WTC11 (cell line): Measurements from ENCODE around the gene PRRC2A. TPM values are rescaled to one million over a fixed set of nuclear protein-coding genes. Genes with fewer than 3 reads are reported as not detected.

ENCODE experiments used
- ATAC-seq: fragments of 200-7000 bp; cut with Tn5 transposase; 2 replicates; pipeline ENCODE4 v1.10.0; 2021; ENCODE audit warnings: mild to moderate bottlenecking, moderate library complexity
- CTCF ChIA-PET: fragments of 300-600 bp; sonication (Branson Sonifier 250); formaldehyde crosslinking; loops from one replicate; lab custom pipeline; 2021; ENCODE audit warnings: antibody characterized with exemption; lab: Charles Lee
- POLR2A ChIA-PET: fragments of 350-600 bp; sonication (Branson Sonifier 250); formaldehyde crosslinking; loops from one replicate; lab custom pipeline; 2021; ENCODE audit warnings: antibody characterized with exemption; lab: Charles Lee
- DNase-seq: peaks from one replicate; pipeline ENCODE4 v3.0.0; 2021; ENCODE audit warnings: low spot score
- H3K27ac Mint-ChIP-seq: 2 replicates; pipeline ENCODE4 v1.8.0; 2021; ENCODE audit warnings: mixed read lengths
- H3K27me3 Mint-ChIP-seq: 2 replicates; pipeline ENCODE4 v1.8.0; 2021; ENCODE audit warnings: low read depth, mild to moderate bottlenecking, moderate library complexity, mixed read lengths
- H3K36me3 Mint-ChIP-seq: 2 replicates; pipeline ENCODE4 v1.8.0; 2021; ENCODE audit warnings: mixed read lengths
- H3K4me1 Mint-ChIP-seq: 2 replicates; pipeline ENCODE4 v1.8.0; 2022; ENCODE audit warnings: mixed read lengths
- H3K4me3 Mint-ChIP-seq: 2 replicates; pipeline ENCODE4 v1.8.0; 2021; ENCODE audit warnings: mild to moderate bottlenecking, moderate library complexity, mixed read lengths
- H3K9me3 Mint-ChIP-seq: 2 replicates; pipeline ENCODE4 v1.8.0; 2021; ENCODE audit warnings: mixed read lengths
- CBFB ChIP-seq: sonication (generic); formaldehyde crosslinking; IDR thresholded peaks from 2 replicates; pipeline ENCODE4 v1.8.1; 2022; ENCODE audit warnings: mild to moderate bottlenecking, low read depth, missing genetic modification reagents
- CTCF ChIP-seq: fragments of 200-600 bp; IDR thresholded peaks from 2 replicates; pipeline ENCODE4 v1.8.0; 2022; ENCODE audit warnings: antibody characterized with exemption
- E2F4 ChIP-seq: sonication (generic); formaldehyde crosslinking; IDR thresholded peaks from 2 replicates; pipeline ENCODE4 v1.8.1; 2022; ENCODE audit warnings: low read depth, mild to moderate bottlenecking, moderate library complexity, missing genetic modification reagents, borderline replicate concordance
- EMX1 ChIP-seq: fragments of 250-450 bp; sonication (Bioruptor Pico); IDR thresholded peaks from 2 replicates; pipeline ENCODE4 v1.8.0; 2021; ENCODE audit warnings: mild to moderate bottlenecking
- FOXP1 ChIP-seq: sonication (generic); formaldehyde crosslinking; IDR thresholded peaks from 2 replicates; pipeline ENCODE4 v1.8.0; 2022; ENCODE audit warnings: missing genetic modification reagents, mild to moderate bottlenecking, moderate library complexity, borderline replicate concordance
- GRHL2 ChIP-seq: fragments of 250-450 bp; sonication (Bioruptor Pico); IDR thresholded peaks from 2 replicates; pipeline ENCODE4 v1.8.0; 2022; ENCODE audit warnings: mild to moderate bottlenecking, moderate library complexity; ENCODE audit not compliant: insufficient replicate concordance, severe bottlenecking
- MXD4 ChIP-seq: fragments of 250-450 bp; sonication (Bioruptor Pico); IDR thresholded peaks from 2 replicates; pipeline ENCODE4 v1.8.0; 2021; ENCODE audit warnings: mild to moderate bottlenecking, moderate library complexity, borderline replicate concordance
- OVOL2 ChIP-seq: fragments of 250-450 bp; sonication (Bioruptor Pico); IDR thresholded peaks from 2 replicates; pipeline ENCODE4 v1.9.0; 2021; ENCODE audit warnings: mild to moderate bottlenecking, borderline replicate concordance
- PREB ChIP-seq: sonication (generic); formaldehyde crosslinking; IDR thresholded peaks from 2 replicates; pipeline ENCODE4 v1.8.1; 2022; ENCODE audit warnings: mild to moderate bottlenecking, missing genetic modification reagents, moderate library complexity, borderline replicate concordance
- PRRX2 ChIP-seq: fragments of 250-450 bp; sonication (Bioruptor Pico); IDR thresholded peaks from 2 replicates; pipeline ENCODE4 v1.8.0; 2021; ENCODE audit warnings: mild to moderate bottlenecking
- SMAD3 ChIP-seq: sonication (generic); formaldehyde crosslinking; IDR thresholded peaks from 2 replicates; pipeline ENCODE4 v1.8.0; 2022; ENCODE audit warnings: missing genetic modification reagents, mild to moderate bottlenecking, borderline replicate concordance
- STAT6 ChIP-seq: sonication (generic); formaldehyde crosslinking; conservative IDR thresholded peaks from 2 replicates; pipeline ENCODE4 v1.8.1; 2023; ENCODE audit warnings: mild to moderate bottlenecking, low read depth, missing genetic modification reagents, moderate library complexity
- TEAD1 ChIP-seq: sonication (generic); formaldehyde crosslinking; IDR thresholded peaks from 2 replicates; pipeline ENCODE4 v1.8.0; 2022; ENCODE audit warnings: mild to moderate bottlenecking, missing genetic modification reagents
- ZNF281 ChIP-seq: sonication (generic); formaldehyde crosslinking; IDR thresholded peaks from 2 replicates; pipeline ENCODE4 v1.8.0; 2023; ENCODE audit warnings: mild to moderate bottlenecking, missing genetic modification reagents
- ZNF396 ChIP-seq: fragments of 250-450 bp; sonication (Bioruptor Pico); IDR thresholded peaks from 2 replicates; pipeline ENCODE4 v1.8.0; 2021; ENCODE audit warnings: mild to moderate bottlenecking, moderate library complexity, borderline replicate concordance
- total RNA-seq: library from RNA; stranded (reverse); gene quantifications from 3 replicates; pipeline ENCODE4 v1.2.3, GENCODE V29; 2021
- TF ChIP-seq, protein P1 (sequence below): sonication (generic); formaldehyde crosslinking; IDR thresholded peaks from 2 replicates; pipeline ENCODE4 v1.8.1; 2023; ENCODE audit warnings: mild to moderate bottlenecking, missing genetic modification reagents
- TF ChIP-seq, protein P2 (sequence below): sonication (generic); formaldehyde crosslinking; IDR thresholded peaks from 2 replicates; pipeline ENCODE4 v1.8.0; 2023; ENCODE audit warnings: missing genetic modification reagents, mild to moderate bottlenecking, borderline replicate concordance

The PRRC2A gene
- total RNA-seq, 1 experiment from 2014 or later: 372 TPM

DNA sequence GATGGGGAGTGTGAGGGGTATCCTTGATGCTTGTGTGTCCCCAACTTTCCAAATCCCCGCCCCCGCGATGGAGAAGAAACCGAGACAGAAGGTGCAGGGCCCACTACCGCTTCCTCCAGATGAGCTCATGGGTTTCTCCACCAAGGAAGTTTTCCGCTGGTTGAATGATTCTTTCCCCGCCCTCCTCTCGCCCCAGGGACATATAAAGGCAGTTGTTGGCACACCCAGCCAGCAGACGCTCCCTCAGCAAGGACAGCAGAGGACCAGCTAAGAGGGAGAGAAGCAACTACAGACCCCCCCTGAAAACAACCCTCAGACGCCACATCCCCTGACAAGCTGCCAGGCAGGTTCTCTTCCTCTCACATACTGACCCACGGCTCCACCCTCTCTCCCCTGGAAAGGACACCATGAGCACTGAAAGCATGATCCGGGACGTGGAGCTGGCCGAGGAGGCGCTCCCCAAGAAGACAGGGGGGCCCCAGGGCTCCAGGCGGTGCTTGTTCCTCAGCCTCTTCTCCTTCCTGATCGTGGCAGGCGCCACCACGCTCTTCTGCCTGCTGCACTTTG lies 45.1 kb upstream of the PRRC2A start, which contains the start of gene TNF (continued):
- TF ChIP-seq SMAD3 (CRISPR knock-in tag) (no peak), PRRX2 (CRISPR knock-in tag) (no peak), E2F4 (CRISPR knock-in tag) (no peak), STAT6 (no peak), OVOL2 (CRISPR knock-in tag) (no peak), ZNF396 (CRISPR knock-in tag) (no peak), EMX1 (CRISPR knock-in tag) (no peak), FOXP1 (CRISPR knock-in tag) (no peak), TEAD1 (CRISPR knock-in tag) (no peak), ZNF281 (CRISPR knock-in tag) (no peak), GRHL2 (CRISPR knock-in tag) (no peak)
- TF ChIP-seq, protein P1, sequence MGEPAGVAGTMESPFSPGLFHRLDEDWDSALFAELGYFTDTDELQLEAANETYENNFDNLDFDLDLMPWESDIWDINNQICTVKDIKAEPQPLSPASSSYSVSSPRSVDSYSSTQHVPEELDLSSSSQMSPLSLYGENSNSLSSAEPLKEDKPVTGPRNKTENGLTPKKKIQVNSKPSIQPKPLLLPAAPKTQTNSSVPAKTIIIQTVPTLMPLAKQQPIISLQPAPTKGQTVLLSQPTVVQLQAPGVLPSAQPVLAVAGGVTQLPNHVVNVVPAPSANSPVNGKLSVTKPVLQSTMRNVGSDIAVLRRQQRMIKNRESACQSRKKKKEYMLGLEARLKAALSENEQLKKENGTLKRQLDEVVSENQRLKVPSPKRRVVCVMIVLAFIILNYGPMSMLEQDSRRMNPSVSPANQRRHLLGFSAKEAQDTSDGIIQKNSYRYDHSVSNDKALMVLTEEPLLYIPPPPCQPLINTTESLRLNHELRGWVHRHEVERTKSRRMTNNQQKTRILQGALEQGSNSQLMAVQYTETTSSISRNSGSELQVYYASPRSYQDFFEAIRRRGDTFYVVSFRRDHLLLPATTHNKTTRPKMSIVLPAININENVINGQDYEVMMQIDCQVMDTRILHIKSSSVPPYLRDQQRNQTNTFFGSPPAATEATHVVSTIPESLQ (CRISPR knock-in tag): no peak
- TF ChIP-seq, all 79 proteins: peak for 0

GRCh38 chr6:31575952-31576685 lies 44.4 kb upstream of the PRRC2A start:
- Mint-ChIP-seq H3K27ac (no peak overlapping the region), H3K4me1 (peaks cover 33% of the 10 kb centered on the region), H3K4me3 (no peak overlapping the region), H3K36me3 (no peaks in the 10 kb centered on the region), H3K9me3 (no peaks in the 10 kb centered on the region), H3K27me3 (peaks cover 46% of the 10 kb centered on the region)
- POLR2A ChIA-PET: interaction anchor here (1.1 kb wide), 1 partner anchor 30 kb away, joined by 3 read pairs; the partner anchor contains the start of gene ATP6V1G2
- CTCF ChIA-PET: interaction anchor here (0.7 to 15.1 kb wide), 8 partner anchors 9 to 134 kb away, joined by 4 to 293 read pairs (median 8); partner anchors contain the start of genes ATP6V1G2, LST1, NCR3 and NFKBIL1
- DNase-seq: no peak
- no peak for TF ChIP-seq CTCF
- TF ChIP-seq, protein P2, sequence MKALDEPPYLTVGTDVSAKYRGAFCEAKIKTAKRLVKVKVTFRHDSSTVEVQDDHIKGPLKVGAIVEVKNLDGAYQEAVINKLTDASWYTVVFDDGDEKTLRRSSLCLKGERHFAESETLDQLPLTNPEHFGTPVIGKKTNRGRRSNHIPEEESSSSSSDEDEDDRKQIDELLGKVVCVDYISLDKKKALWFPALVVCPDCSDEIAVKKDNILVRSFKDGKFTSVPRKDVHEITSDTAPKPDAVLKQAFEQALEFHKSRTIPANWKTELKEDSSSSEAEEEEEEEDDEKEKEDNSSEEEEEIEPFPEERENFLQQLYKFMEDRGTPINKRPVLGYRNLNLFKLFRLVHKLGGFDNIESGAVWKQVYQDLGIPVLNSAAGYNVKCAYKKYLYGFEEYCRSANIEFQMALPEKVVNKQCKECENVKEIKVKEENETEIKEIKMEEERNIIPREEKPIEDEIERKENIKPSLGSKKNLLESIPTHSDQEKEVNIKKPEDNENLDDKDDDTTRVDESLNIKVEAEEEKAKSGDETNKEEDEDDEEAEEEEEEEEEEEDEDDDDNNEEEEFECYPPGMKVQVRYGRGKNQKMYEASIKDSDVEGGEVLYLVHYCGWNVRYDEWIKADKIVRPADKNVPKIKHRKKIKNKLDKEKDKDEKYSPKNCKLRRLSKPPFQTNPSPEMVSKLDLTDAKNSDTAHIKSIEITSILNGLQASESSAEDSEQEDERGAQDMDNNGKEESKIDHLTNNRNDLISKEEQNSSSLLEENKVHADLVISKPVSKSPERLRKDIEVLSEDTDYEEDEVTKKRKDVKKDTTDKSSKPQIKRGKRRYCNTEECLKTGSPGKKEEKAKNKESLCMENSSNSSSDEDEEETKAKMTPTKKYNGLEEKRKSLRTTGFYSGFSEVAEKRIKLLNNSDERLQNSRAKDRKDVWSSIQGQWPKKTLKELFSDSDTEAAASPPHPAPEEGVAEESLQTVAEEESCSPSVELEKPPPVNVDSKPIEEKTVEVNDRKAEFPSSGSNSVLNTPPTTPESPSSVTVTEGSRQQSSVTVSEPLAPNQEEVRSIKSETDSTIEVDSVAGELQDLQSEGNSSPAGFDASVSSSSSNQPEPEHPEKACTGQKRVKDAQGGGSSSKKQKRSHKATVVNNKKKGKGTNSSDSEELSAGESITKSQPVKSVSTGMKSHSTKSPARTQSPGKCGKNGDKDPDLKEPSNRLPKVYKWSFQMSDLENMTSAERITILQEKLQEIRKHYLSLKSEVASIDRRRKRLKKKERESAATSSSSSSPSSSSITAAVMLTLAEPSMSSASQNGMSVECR (CRISPR knock-in tag): no peak
- TF ChIP-seq CBFB (CRISPR knock-in tag): no peak
- no peak for TF ChIP-seq PREB (CRISPR knock-in tag)
- TF ChIP-seq MXD4 (CRISPR knock-in tag): no peak
- no peak for ATAC-seq
